HUES6 (cell line): ENCODE data around the gene NSRP1.
A peak's percentile ranks its signal among the peaks of the same experiment; 100 is the strongest.

Experiments
- H3K27ac ChIP-seq: 2 replicates; pipeline ENCODE4 v1.7.0; 2013; ENCODE audit warnings: low read depth, mild to moderate bottlenecking, low read length, inconsistent platforms
- H3K27me3 ChIP-seq: 2 replicates; pipeline ENCODE4 v1.6.1; 2013; ENCODE audit warnings: low read length; ENCODE audit not compliant: control insufficient read depth, insufficient read depth
- H3K36me3 ChIP-seq: 2 replicates; pipeline ENCODE4 v1.6.1; 2013; ENCODE audit warnings: low read length; ENCODE audit not compliant: control insufficient read depth, insufficient read depth
- H3K4me1 ChIP-seq: 2 replicates; pipeline ENCODE4 v1.6.1; 2013; ENCODE audit warnings: low read length; ENCODE audit not compliant: control insufficient read depth, insufficient read depth
- H3K4me3 ChIP-seq: 2 replicates; pipeline ENCODE4 v1.5.1; 2013; ENCODE audit warnings: low read depth, low read length
- H3K9ac ChIP-seq: one replicate; pipeline ENCODE4 v1.6.1; 2013; ENCODE audit warnings: mild to moderate bottlenecking, low read length
- H3K9me3 ChIP-seq: 2 replicates; pipeline ENCODE4 v1.6.1; 2013; ENCODE audit warnings: low read depth, low read length; ENCODE audit not compliant: control insufficient read depth, insufficient read depth

The NSRP1 gene

DNA sequence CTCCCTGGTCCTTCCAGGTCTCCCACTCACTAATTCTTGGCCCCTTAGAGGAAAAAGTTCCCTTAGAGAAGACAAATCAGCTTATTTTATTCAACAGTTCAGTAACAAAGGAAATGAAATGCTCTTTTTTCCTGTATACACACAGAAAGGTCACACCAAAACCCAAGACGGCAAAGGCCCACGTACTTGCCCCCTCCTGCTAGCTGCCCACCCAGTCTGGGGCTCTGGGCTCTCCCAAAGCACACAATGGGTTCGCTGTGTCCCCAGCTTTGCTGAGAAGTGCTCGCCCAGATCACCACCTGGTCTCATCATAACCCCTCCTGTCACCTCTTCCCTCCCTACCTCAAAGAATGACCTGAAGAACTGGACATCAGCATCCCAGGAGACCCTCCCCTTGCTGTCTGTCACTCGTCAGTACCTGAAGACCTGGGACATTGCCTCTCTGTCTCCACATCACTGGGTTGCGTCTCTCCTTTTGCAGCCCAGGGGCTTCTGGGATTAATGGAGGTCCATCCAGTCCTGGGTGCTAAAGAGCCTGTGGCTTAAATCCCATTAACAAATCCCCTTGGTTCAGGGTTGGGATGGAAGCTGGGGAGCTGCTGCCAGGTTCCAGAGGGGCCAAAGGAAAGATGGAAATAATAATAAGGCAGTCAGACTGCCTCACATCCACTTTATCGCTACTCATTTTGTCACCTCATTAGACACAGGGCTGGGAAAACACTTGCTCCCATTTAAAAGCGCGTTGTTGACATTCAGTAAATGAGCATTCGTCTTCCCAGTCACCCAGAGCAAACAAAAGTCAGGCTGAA lies 115.6 kb downstream of the NSRP1 start:
- Histone ChIP-seq H3K36me3 (no peaks in the 10 kb centered on the region), H3K4me3 (no peak overlapping the region), H3K27ac (no peak overlapping the region), H3K9ac (no peak overlapping the region), H3K9me3 (no peaks in the 10 kb centered on the region), H3K27me3 (peaks cover 76% of the 10 kb centered on the region), H3K4me1 (no peaks in the 10 kb centered on the region)

- Histone ChIP-seq H3K9ac (no peak overlapping the region), H3K27ac (no peak overlapping the region), H3K27me3 (peaks cover 82% of the 10 kb centered on the region), H3K4me1 (peaks cover 7% of the 10 kb centered on the region), H3K9me3 (no peaks in the 10 kb centered on the region), H3K36me3 (no peaks in the 10 kb centered on the region), H3K4me3 (no peak overlapping the region)
These were observed 116.3 kb downstream of the NSRP1 start for GRCh38 chr17:30232824-30233427.

GRCh38 chr17:30234296-30234695 lies 117.7 kb downstream of the NSRP1 start:
- H3K4me3 ChIP-seq = no peak overlapping the region
- H3K9ac ChIP-seq = no peak overlapping the region
- H3K4me1 ChIP-seq = peaks cover 20% of the 10 kb centered on the region
- no peaks in the 10 kb centered on the region for H3K9me3 ChIP-seq
- H3K36me3 ChIP-seq = no peaks in the 10 kb centered on the region
- H3K27me3 ChIP-seq = peaks cover 87% of the 10 kb centered on the region
- H3K27ac ChIP-seq = no peak overlapping the region

DNA sequence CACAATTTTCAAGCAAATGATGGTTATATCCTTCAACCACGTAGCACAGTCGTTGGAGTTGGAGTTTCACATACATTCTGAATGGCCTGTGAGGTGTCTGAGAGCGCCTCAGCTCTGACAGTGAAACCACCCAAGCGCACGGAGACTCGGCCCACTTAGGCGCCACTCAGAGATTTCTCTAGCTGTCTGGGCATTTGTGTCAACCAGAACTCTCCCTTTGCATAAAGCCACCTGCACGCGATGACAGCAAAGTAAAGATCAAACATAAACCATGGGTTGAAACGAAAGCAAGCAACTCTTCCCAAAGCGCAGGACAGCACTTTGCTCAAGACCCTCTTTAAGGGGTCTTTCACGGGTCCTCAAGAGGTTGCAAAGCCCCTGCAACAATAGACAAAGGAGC lies 118.3 kb downstream of the NSRP1 start:
- Histone ChIP-seq H3K36me3 (no peaks in the 10 kb centered on the region), H3K9ac (no peak overlapping the region), H3K27me3 (peaks cover 92% of the 10 kb centered on the region), H3K27ac (no peak overlapping the region), H3K4me3 (peak overlapping the region; percentile 68), H3K9me3 (no peaks in the 10 kb centered on the region), H3K4me1 (peaks cover 20% of the 10 kb centered on the region)

DNA sequence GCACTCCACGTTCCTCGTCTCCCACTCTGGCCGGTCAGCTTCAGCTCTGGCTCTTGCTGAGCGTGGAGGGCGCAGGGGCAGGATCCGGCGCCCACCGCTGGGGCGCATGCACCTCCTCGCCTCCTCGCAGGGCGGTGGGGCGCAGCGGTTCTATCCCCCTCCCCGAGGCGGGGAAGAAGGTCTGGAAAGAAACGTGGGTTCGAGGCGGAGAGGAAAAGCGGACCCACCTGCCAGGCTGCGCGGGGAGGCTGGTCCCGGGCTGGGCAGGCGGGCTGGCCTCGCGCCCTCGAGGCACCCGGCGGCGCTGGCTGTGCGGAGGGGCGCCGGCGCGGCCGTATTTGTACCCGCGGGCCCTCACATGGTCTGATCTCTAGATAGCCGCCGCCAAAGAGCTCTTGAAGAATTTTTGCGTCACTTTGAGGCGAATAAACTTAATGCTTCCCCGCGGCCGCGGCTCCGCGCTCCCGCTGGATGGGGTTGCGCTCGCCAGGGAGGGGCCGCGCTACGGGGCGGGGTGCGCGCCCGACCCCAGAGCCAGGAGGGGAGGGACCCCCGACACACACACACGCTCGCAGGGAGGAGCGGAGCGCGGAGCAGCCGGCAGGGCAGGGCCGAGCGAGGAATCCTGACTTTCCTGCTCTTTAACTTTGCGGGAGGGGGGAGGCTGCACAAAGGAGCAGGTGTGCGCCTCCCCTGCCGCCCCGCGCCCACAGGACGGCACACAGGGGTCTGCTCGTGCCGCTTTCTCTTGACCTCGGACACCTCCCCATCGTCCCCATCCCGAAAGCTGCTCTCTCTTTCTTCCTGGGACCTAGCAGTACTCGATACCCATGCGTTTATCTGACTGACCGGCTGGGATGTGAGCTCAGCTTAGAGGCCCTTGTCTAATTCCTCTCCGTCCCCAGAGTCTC lies 119.0 kb downstream of the NSRP1 start, which contains the start of gene SLC6A4:
Gene SLC6A4 (minus strand): TSS at position 312 of the 911 bp plus-strand sequence. CDS start 13,739 bp downstream, outside the sequence.
- no peak within 1 kb of the TSS for H3K9ac ChIP-seq
- H3K27me3 ChIP-seq = peaks cover 85% of the 10 kb centered on the region
- H3K36me3 ChIP-seq = no peaks in the 10 kb centered on the region
- peaks cover 20% of the 10 kb centered on the region for H3K4me1 ChIP-seq
- no peak within 1 kb of the TSS for H3K27ac ChIP-seq
- no peaks in the 10 kb centered on the region for H3K9me3 ChIP-seq
- peak within 1 kb of the TSS; percentile 68 for H3K4me3 ChIP-seq
